Suprapubic skin (tissue), 3 donors: ENCODE data around the gene C19orf53.

Source experiments
- POLR2AphosphoS5 ChIP-seq, 3 donors: sonication (generic); formaldehyde crosslinking; IDR thresholded peaks; one replicate each; pipeline ENCODE4 v1.6.1; 2017; ENCODE audit warnings: antibody characterized with exemption in 3 of 3
- TF ChIP-seq, protein P1 (sequence below), 2 donors: fragments of 200-600 bp in 1 of 2; fragments of 450-650 bp in 1 of 2; sonication (generic) in 1 of 2; IDR thresholded peaks; one replicate each; pipeline ENCODE4 v1.5.1; 2016 to 2019; ENCODE audit warnings: antibody characterized with exemption in 2 of 2, mild to moderate bottlenecking in 1 of 2, moderate library complexity in 1 of 2

DNA sequence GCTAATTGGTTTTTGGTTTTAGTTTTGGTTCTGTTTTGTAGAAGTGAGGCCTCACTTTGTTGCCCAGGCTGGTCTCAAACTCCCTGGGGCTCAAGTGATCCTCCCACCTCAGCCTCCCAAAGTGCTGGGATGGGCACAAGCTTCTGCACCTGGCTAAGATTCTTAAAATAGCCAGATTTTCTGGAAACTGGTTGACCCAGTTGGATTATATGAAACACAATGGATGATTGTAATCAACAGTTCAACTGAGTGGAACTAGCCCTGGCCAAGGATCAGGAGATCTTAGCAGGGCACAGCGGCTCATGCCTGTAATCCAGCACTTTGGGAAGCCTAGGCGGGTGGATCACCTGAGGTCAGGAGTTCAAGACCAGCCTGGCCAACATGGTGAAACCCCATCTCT, 39.5 kb upstream of the C19orf53 start:
- no peak for TF ChIP-seq POLR2AphosphoS5 (IDR thresholded peaks at IDR 0.05)
- TF ChIP-seq, protein P1, sequence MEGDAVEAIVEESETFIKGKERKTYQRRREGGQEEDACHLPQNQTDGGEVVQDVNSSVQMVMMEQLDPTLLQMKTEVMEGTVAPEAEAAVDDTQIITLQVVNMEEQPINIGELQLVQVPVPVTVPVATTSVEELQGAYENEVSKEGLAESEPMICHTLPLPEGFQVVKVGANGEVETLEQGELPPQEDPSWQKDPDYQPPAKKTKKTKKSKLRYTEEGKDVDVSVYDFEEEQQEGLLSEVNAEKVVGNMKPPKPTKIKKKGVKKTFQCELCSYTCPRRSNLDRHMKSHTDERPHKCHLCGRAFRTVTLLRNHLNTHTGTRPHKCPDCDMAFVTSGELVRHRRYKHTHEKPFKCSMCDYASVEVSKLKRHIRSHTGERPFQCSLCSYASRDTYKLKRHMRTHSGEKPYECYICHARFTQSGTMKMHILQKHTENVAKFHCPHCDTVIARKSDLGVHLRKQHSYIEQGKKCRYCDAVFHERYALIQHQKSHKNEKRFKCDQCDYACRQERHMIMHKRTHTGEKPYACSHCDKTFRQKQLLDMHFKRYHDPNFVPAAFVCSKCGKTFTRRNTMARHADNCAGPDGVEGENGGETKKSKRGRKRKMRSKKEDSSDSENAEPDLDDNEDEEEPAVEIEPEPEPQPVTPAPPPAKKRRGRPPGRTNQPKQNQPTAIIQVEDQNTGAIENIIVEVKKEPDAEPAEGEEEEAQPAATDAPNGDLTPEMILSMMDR (IDR thresholded peaks at IDR 0.05) = no peak
